Stimulated activated CD4-positive, alpha-beta T cell treated with anti-CD3 and anti-CD28 coated beads, Interleukin-15, amount 100 ng/mL, for 24 hours (primary cell): ENCODE measurements around the gene KRT6A.
"Not testable (repeated sequence)": the region's sequence is repeated elsewhere in the genome, so short reads cannot be mapped to it uniquely, and the experiment has no call there.

ENCODE experiments used
- DNase-seq: peaks from one replicate; pipeline ENCODE4 v3.0.0-alpha.2; 2020

KRT6A gene

GRCh38 chr12:52499806-52500560 lies 6.9 kb upstream of the KRT6A start:
- no peak for DNase-seq

- no peak for DNase-seq
These were observed 5.9 kb upstream of the KRT6A start for GRCh38 chr12:52498946-52499345.

- no peak for DNase-seq
These were observed 4.9 kb upstream of the KRT6A start for GRCh38 chr12:52497975-52498374.

- no peak for DNase-seq
These were observed 3.6 kb upstream of the KRT6A start for GRCh38 chr12:52496590-52497071.

GRCh38 chr12:52496054-52496453 lies 3.0 kb upstream of the KRT6A start:
- no peak for DNase-seq

GRCh38 chr12:52495389-52495788 lies 2.3 kb upstream of the KRT6A start:
- no peak for DNase-seq

- no peak for DNase-seq
These were observed 1.5 kb upstream of the KRT6A start for GRCh38 chr12:52494518-52494917.

GRCh38 chr12:52494100-52494499 lies 1.0 kb upstream of the KRT6A start:
- DNase-seq = no peak

GRCh38 chr12:52492405-52492804 lies 652 bp downstream of the KRT6A start:
- not testable (repeated sequence) for DNase-seq

GRCh38 chr12:52491495-52491894 lies 1.6 kb downstream of the KRT6A start:
- not testable (repeated sequence) for DNase-seq

- no peak for DNase-seq
These were observed 4.3 kb downstream of the KRT6A start for GRCh38 chr12:52488736-52489135.

GRCh38 chr12:52487744-52488443 lies 5.2 kb downstream of the KRT6A start:
- not testable (repeated sequence) for DNase-seq

GRCh38 chr12:52487211-52487610 lies 5.8 kb downstream of the KRT6A start:
- no peak for DNase-seq

- DNase-seq = no peak
These were observed 6.6 kb downstream of the KRT6A start for GRCh38 chr12:52486166-52487105.

GRCh38 chr12:52480073-52480472 lies 13.0 kb downstream of the KRT6A start:
- DNase-seq = no peak

- no peak for DNase-seq
These were observed 15.4 kb downstream of the KRT6A start for GRCh38 chr12:52477651-52478050.

GRCh38 chr12:52474212-52474611 lies 18.8 kb downstream of the KRT6A start:
- no peak for DNase-seq

GRCh38 chr12:52473768-52474167 lies 19.3 kb downstream of the KRT6A start, which contains the start of gene KRT6C:
TSS of gene KRT6C (minus strand) at chr12:52473805. CDS start at chr12:52473737, 68 bp downstream.
- DNase-seq = no peak

GRCh38 chr12:52469853-52470252 lies 23.2 kb downstream of the KRT6A start:
- no peak for DNase-seq

GRCh38 chr12:52464897-52465296 lies 28.2 kb downstream of the KRT6A start:
- no peak for DNase-seq

GRCh38 chr12:52461693-52462092 lies 31.4 kb downstream of the KRT6A start:
- no peak for DNase-seq

GRCh38 chr12:52458861-52459260 lies 34.2 kb downstream of the KRT6A start:
- no peak for DNase-seq

GRCh38 chr12:52455821-52456220 lies 37.2 kb downstream of the KRT6A start:
- no peak for DNase-seq
